Measurements from ENCODE around the gene VPS52. TPM values are rescaled to one million over a fixed set of nuclear protein-coding genes. Genes with fewer than 3 reads are reported as not detected.

Gene VPS52
- total and polyA plus RNA-seq, 9 of the 15 experiments (the other 6 are each of a cell fraction or from before 2014, with no cell fraction given) = 24.4 to 103 (median 40.2) TPM

GRCh38 chr6:33248932-33249731 is 22.5 kb downstream of the VPS52 start (continued):
- TF ChIP-seq STAT6 (CRISPR knock-in tag; IDR thresholded peaks at IDR 0.05) = 0 out of 2 replicates have a peak, but pooled peaks have one; percentile 91
- TF ChIP-seq TARDBP (IDR thresholded peaks at IDR 0.05) = no peak
- no peak for TF ChIP-seq ZBTB26 (CRISPR knock-in tag; IDR thresholded peaks at IDR 0.05)
- peak; percentile 96 for TF ChIP-seq POLR2AphosphoS2 (IDR thresholded peaks at IDR 0.05; ENCODE audit: low read length)
- no peak for TF ChIP-seq MTF1 (CRISPR knock-in tag; IDR thresholded peaks at IDR 0.05; ENCODE audit: borderline replicate concordance)
- no peak for TF ChIP-seq ETV5 (CRISPR knock-in tag; IDR thresholded peaks at IDR 0.05; ENCODE audit: low read depth)
- TF ChIP-seq SAFB2 (IDR thresholded peaks at IDR 0.05; ENCODE audit: borderline replicate concordance, low read depth, low read length, severe bottlenecking) = no peak
- TF ChIP-seq EHMT2 (IDR thresholded peaks at IDR 0.05) = no peak
- TF ChIP-seq SMARCA4 (IDR thresholded peaks at IDR 0.05) = no peak; the same call in 1 of the 2 replicates
- TF ChIP-seq TRIM24 (IDR thresholded peaks at IDR 0.05) = 0 out of 4 replicates have a peak, but pooled peaks of 1 of the 2 experiments have one; percentile 38
- no peak for TF ChIP-seq ZNF586 (CRISPR knock-in tag; conservative IDR thresholded peaks at IDR 0.05)
- no peak; the same call in none of the 2 replicates for TF ChIP-seq NBN (IDR thresholded peaks at IDR 0.05; ENCODE audit: low read depth)
- no peak for TF ChIP-seq ZHX1 (conservative IDR thresholded peaks at IDR 0.05; ENCODE audit: low read length)
- TF ChIP-seq NCOA4 (IDR thresholded peaks at IDR 0.05; ENCODE audit: partially characterized antibody) = no peak
- no peak for TF ChIP-seq HNRNPH1 (optimal IDR thresholded peaks at IDR 0.05; ENCODE audit: low read depth, low read length)
- TF ChIP-seq ZBTB17 (CRISPR knock-in tag; IDR thresholded peaks at IDR 0.05) = no peak
- TF ChIP-seq, protein P1, sequence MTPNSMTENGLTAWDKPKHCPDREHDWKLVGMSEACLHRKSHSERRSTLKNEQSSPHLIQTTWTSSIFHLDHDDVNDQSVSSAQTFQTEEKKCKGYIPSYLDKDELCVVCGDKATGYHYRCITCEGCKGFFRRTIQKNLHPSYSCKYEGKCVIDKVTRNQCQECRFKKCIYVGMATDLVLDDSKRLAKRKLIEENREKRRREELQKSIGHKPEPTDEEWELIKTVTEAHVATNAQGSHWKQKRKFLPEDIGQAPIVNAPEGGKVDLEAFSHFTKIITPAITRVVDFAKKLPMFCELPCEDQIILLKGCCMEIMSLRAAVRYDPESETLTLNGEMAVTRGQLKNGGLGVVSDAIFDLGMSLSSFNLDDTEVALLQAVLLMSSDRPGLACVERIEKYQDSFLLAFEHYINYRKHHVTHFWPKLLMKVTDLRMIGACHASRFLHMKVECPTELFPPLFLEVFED (CRISPR knock-in tag; conservative IDR thresholded peaks at IDR 0.05) = peak; percentile 82; the same call in 1 of the 2 replicates
- TF ChIP-seq NEUROD1 (IDR thresholded peaks at IDR 0.05; ENCODE audit: borderline replicate concordance, low read depth, low read length, partially characterized antibody) = no peak
- no peak for TF ChIP-seq MTA2 (IDR thresholded peaks at IDR 0.05; ENCODE audit: low read depth)
- TF ChIP-seq TFAM (CRISPR knock-in tag; conservative IDR thresholded peaks at IDR 0.05) = no peak
- TF ChIP-seq ZFP1 (CRISPR knock-in tag; IDR thresholded peaks at IDR 0.05) = peak; percentile 10; the same call in 1 of the 2 replicates
- TF ChIP-seq RHOXF2B (CRISPR knock-in tag; conservative IDR thresholded peaks at IDR 0.05) = no peak
